Muscle layer of duodenum (tissue), 2 donors: ENCODE data around the gene SPATA31A7.
"Not testable (repeated sequence)": the region's sequence is repeated elsewhere in the genome, so short reads cannot be mapped to it uniquely, and the experiment has no call there.

Experiments
- H3K27ac ChIP-seq: one replicate; pipeline ENCODE4 v1.7.0; 2013; ENCODE audit warnings: mild to moderate bottlenecking, low read length
- H3K27me3 ChIP-seq: one replicate; pipeline ENCODE4 v1.7.0; 2013; ENCODE audit warnings: low read depth, mild to moderate bottlenecking, control low read depth, low read length
- H3K36me3 ChIP-seq, 2 donors: one replicate each; pipeline ENCODE4 v1.7.0; 2013; ENCODE audit warnings: low read length in 2 of 2, control low read depth in 1 of 2, mild to moderate bottlenecking in 1 of 2; ENCODE audit not compliant: insufficient read depth in 2 of 2, control insufficient read depth in 1 of 2
- H3K4me1 ChIP-seq, 2 donors: one replicate each; pipeline ENCODE4 v1.7.0; 2013; ENCODE audit warnings: low read length in 2 of 2, mild to moderate bottlenecking in 2 of 2, control low read depth in 1 of 2, moderate library complexity in 1 of 2; ENCODE audit not compliant: insufficient read depth in 2 of 2, control insufficient read depth in 1 of 2
- H3K4me3 ChIP-seq, 2 donors: one replicate each; pipeline ENCODE4 v1.7.0; 2013; ENCODE audit warnings: low read length in 2 of 2, low read depth in 1 of 2, mild to moderate bottlenecking in 1 of 2
- H3K9me3 ChIP-seq, 2 donors: one replicate each; pipeline ENCODE4 v1.7.0; 2013; ENCODE audit warnings: low read length in 2 of 2, control low read depth in 1 of 2, mild to moderate bottlenecking in 1 of 2; ENCODE audit not compliant: control insufficient read depth in 1 of 2
- donor health status: healthy.

Gene SPATA31A7

GRCh38 chr9:61189736-61190135, at the start of gene SPATA31A7:
TSS of gene SPATA31A7 (plus strand) at chr9:61190036. CDS start at chr9:61190065, 29 bp downstream.
- H3K36me3 ChIP-seq, H3K4me1 ChIP-seq, H3K9me3 ChIP-seq, H3K4me3 ChIP-seq, H3K27ac ChIP-seq, H3K27me3 ChIP-seq: not testable (repeated sequence)

DNA sequence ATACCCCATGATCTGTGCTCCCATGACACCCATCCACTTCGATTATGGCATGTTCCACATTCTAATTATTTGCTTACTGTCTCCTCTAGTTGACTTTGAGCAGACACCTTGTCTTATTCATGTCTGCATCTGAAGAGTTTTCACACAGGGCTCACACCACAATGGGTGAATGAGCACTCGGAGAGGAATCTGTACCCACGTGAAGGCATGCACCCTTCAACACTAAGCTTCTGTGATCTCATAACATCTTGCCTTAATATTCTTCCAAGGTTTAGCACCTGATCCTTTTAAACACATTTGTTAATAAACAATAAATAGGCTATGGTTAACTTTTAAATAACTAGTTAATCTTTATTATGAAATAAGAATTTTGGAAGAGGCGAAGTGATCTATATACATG, 36.6 kb downstream of the SPATA31A7 start:
- not testable (repeated sequence) for H3K27ac ChIP-seq, H3K36me3 ChIP-seq, H3K9me3 ChIP-seq, H3K4me3 ChIP-seq, H3K27me3 ChIP-seq, H3K4me1 ChIP-seq
